ENCODE data around the gene CDY1B.
"Not testable (repeated sequence)": the region's sequence is repeated elsewhere in the genome, so short reads cannot be mapped to it uniquely, and the experiment has no call there.

The CDY1B gene

GRCh38 chrY:24047919-24048318, at the start of gene CDY1B:
CDY1B (minus strand) TSS chrY:24048019; CDS start chrY:24047688, 331 bp downstream.
- DNase-seq: not testable (repeated sequence)

GRCh38 chrY:24049525-24049924, 1.7 kb upstream of the CDY1B start:
- not testable (repeated sequence) for DNase-seq

- not testable (repeated sequence) for DNase-seq
Observed at GRCh38 chrY:24043209-24043608, 4.6 kb downstream of the CDY1B start.

GRCh38 chrY:24039008-24039718, 8.7 kb downstream of the CDY1B start:
- not testable (repeated sequence) for DNase-seq

GRCh38 chrY:24026212-24027103, 21.4 kb downstream of the CDY1B start:
- DNase-seq: not testable (repeated sequence)
